ENCODE data around the gene HDAC7.

HDAC7 gene

DNA sequence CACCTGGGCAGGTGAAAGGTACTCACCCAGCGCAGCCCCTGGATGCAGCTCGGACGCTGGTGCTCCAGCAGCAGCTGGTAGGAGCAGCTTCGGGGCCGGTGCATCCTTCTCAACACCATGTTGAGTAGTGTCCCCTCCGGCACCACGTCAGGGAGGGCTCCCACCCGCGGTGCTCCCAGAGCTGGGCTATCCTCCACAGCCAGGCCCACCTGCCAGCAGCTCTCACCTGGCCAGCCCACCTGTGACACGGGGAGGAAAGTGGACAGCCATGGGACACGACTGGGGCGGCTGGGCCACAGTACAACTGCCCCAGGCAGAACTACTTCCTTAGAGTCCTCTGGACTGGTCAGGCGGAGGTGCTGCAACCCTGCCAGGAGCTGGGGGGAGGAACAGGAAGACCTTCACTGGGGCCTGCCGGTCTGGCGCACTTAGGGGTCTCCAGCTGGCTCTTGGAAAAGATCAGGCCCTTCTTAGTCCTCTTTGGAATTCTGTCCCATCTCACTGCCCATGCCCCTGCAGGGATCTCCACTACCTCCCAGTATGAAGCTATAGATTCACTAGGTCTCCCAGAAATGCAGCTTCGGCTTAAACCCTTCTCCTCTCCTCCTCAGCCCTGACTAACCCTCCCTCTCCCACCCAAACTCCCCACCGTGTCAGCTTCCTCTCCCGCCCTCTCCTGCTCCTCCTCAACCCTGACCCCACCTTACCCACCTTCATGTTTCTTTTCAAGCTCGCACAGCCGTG is 61.7 kb downstream of the HDAC7 start:
- DNase-seq: no peak

DNA sequence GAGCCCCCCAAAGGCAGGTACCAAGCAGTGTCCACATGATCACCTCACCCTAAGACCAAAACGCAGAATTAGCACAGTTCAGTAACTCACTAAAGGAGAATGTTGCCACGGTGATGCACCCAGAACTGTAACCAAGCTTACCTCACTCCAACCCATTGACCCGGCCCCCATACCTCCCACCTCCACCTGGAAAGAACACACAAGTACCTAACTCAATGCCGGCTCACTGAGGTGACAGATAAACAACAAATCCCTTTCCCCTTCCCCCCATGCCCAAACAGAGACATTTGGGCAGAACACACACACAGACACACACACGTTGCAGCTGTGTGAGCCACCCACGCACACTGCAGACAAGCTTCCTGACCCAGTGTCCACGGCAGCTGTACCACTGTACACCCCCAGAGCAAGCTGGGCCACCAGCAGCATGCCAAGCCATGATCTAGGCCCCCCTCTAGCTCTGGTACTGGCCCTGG is 62.3 kb downstream of the HDAC7 start:
- no peak for DNase-seq

DNA sequence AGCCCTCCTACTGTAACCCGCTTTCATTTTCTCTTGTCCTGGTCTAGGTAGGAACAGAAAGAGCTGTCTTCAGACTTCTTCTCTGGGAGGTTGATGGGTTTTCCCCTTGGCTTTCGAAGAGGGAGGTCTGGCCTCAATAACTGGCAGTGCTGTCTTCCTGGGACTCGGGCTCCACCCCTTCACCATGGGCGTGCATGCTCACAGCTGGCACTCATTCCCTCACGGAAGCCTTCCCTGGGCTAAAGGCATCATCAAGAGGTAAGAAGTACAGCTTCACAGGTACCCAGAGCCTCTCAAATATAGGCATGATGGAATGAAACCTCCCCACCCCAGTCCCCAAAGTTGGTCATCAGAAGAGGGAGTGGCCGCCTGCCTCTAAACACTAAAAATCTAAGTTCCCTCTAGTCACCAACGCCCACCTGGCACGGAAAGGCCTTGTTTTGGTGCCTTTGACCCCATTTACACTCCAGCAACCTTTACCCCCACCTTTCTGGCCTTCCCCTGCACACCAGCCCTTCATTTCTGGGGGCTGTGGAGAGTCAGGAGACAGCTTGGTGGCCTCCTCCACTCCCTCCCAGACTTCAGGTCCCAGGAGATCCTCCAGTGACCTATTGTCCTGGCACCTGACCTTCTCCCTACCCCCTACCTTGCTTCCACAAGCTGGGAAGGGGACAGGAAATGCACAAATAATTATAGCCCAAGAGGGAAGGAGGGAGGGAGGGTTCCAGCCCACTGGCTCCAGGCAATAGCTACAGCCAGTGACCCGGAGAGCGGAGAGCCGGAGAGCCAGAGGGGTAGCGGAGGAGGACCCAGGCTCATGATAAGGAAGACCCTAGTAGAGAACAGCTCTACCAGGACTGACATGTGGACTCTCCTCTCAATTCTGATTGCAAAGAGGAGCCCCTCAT is 63.8 kb downstream of the HDAC7 start:
- DNase-seq: peak; percentile 49

DNA sequence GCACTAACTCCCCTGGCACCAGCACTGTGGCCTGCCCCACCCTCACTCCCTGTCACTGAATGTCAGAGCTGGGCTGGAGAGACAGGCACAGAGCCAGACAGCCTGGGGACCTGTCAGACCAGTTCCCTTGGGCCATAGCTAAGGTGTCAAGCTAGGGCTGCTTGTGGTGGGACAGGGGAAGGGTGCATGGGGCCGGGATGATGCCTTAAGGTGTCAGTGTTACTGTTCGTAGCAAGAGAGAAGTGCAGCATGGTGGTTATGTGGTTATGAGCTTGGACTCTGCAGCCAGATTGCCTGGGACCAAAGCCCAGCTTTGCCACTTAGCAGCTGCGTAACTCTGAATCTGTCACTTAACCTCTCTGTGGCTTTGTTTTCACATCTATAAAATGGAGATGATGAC is 64.8 kb downstream of the HDAC7 start:
- no peak for DNase-seq

DNA sequence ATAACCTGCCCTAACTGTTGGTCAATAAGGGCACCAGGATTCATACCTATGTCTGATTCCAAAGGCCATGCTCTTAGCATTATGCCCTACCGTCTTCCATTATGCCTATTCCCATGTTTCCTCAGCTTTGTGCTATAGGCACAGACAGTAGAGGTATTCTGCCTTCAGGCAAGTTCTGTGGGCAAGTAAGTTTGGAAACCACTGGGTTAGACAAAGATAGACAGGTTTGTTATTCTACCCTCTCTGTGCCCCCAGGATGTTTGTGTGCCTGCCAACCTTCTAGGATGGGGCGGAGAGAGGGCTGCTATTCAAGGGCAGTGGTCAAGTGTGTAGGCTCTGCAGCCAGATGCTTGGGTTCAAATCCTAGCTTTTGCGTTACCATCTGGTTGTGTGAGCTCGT is 65.6 kb downstream of the HDAC7 start:
- DNase-seq: no peak

GRCh38 chr12:47753021-47754001 is 66.4 kb downstream of the HDAC7 start:
- DNase-seq: no peak

DNA sequence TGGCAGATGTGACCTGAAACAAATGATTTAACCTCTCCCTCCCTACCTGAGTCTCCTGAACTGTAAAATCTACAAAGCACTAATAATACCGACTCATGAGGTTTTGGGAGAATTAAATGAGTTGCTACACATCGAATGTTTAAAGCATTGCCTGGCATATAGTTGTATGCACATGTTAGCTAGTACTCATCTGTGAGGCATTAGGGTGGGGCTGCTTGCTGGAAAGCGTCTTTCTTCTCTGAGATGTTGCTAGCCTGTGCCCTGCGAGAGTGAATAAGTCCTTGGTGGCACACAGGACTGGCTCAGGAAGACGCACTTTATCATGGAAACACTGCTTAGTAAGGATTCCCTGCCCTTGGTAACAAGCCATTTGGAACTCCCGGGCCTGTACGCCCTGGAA is 67.2 kb downstream of the HDAC7 start:
- DNase-seq: no peak

- DNase-seq: no peak
These were observed 67.6 kb downstream of the HDAC7 start for GRCh38 chr12:47752121-47752520.

DNA sequence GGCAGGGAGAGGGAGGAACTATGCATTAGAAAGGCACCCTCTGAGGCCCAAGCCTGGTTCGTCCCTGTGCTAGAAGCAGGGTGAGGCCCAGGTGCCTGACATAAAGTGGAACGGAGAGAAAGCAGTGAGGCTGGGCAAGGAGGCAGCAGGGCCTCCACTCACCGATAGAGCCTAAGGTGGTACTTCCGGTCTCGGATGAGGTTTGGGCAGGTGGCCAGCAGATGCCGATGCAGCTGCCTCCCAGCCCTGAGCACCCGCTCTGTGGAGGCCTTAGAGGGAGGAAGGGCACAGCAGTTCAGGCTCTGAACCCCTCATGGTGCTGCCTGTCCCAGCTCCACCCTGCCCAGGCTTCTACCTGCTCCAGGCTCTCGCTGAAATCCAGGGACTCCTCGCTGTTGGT is 68.1 kb downstream of the HDAC7 start:
- DNase-seq: no peak

GRCh38 chr12:47750916-47751470 is 68.7 kb downstream of the HDAC7 start:
- no peak for DNase-seq

- no peak for DNase-seq
These were observed 69.4 kb downstream of the HDAC7 start for GRCh38 chr12:47750229-47750798.

DNA sequence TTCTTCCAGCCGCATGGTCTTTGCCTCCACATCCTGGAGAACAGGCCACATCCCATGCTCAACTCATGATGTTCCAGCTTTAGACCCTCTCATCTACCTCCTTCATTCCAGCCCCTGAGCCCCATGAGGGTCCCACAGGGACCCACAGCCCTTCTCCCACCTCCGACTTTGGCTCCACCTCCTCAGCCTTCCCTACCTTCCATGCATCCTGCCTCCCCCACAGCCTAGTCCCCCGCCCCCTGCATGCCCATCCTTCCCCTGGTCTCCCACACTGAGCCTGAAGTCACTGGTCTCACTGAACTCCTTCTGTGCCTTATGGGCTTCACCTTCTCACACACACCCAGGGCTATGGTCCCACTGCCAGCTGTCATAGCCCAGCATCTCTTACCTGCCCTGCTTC is 70.8 kb downstream of the HDAC7 start:
- no peak for DNase-seq

DNA sequence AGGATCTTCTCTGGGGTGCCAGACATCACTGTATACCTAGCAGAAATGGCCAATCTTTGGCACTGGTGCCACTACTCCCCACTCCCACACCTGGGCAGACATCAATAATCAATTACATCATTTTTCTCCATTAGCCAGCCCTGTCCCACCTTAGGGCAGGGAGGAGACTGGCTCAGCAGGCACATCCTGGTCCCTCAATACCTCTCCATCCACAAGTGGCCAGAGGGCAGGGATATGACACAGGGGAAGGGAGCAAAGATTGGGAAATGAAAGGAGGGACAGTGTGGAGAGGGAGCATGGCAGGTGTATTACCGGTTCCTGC is 71.2 kb downstream of the HDAC7 start:
- DNase-seq: no peak

DNA sequence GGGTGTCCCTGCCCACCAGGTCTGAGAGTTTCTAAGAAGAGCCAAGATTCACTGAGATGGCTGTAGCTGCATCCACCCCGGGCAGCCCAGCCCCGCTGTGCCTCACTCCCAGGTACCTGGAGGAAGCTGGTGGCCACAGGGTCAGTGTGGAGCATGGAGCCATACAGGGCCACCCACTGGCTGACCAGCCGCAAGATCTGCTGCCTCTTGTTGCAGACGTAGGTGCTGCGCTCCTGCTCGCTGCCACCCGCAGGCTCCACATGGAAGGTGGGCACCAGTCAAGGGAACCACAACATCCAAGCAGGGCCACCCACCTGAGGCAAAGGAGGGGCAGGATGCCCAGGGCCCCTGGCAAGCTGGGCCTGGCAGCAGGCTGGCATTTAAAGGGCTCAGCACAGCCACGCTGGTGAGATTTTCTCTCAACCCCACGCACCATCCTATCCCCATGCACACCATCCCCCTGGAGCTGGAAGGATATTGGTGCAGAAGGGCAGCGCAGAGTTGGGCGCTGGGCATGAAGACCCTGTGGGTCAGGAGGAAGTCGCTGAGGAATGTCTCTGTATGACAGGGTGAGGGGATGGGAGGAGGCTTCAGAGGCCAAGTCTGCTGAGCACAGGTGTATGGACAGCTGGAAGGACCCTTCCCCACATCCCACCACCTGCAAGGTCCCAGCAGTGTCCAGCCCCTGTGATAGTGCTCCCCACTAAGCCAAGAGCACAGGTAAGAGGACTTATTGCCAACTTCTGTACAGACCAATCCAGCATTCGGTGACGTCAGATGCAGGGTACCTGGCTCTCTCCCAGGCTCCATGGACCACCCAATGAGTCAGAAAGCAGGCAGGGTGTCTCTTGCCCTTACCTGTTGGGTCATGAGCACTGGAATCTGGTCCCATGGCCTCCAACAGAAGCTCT is 71.9 kb downstream of the HDAC7 start:
- no peak for DNase-seq

DNA sequence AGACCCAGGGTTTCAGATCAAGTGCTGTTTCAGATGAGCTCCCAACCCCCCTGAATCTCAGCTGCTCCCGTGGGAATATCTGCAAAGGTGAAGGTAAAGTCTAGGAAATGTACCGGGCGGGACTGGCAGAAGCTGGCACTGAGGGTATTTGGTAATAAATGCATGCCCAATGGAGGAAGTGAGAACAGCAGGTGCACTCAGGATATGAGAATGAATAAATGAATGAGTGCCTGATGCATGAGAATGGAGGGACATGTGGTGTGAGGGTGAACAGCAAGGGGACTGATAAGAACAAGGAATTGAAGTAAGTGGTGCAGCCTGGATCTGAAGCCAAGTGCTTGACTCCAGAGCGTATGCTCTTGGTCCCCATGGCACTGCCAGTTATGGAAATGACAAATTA is 72.6 kb downstream of the HDAC7 start:
- DNase-seq: no peak

DNA sequence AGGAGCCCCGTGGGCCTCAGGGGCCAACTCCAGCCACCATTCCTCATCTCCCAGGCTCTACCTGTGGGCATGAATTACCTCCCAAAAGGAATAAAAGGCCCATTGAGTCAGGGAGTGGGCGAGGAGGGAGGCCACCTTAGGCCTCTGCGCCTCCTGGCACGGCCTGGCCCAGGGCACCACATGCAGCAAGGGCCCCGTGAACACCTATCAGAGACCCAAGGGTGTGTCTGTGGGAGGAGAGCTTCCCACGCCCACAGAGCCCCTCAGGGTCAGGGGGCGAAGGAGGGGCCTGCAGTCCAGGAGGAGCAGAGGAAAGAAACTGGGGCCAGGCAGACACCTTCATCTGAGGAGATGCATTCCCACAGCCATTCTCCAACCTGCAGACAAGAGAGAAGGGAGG is 73.2 kb downstream of the HDAC7 start:
- DNase-seq: no peak

DNA sequence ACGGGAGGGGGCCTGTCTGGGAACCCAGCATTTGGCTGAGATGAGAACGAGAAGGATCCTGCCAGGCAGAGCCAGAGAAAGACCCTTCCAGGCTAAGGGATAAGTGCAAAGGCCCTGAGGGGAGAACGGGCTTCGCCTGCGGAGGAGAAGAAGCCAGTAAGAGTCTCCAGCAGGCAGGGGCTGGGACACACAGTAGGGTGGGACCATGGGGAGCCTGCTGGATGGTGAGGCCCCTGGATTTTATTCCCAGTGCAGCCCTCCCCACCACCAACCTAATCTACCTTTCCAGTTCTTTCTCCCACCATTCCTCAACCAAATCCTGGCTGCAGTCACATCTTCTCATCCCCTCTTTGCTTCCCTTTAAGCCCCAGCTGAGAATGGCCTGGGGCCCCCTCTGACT is 73.6 kb downstream of the HDAC7 start:
- no peak for DNase-seq

GRCh38 chr12:47745485-47746041 is 74.1 kb downstream of the HDAC7 start:
- DNase-seq: no peak

GRCh38 chr12:47744778-47745436 is 74.8 kb downstream of the HDAC7 start:
- DNase-seq: no peak

DNA sequence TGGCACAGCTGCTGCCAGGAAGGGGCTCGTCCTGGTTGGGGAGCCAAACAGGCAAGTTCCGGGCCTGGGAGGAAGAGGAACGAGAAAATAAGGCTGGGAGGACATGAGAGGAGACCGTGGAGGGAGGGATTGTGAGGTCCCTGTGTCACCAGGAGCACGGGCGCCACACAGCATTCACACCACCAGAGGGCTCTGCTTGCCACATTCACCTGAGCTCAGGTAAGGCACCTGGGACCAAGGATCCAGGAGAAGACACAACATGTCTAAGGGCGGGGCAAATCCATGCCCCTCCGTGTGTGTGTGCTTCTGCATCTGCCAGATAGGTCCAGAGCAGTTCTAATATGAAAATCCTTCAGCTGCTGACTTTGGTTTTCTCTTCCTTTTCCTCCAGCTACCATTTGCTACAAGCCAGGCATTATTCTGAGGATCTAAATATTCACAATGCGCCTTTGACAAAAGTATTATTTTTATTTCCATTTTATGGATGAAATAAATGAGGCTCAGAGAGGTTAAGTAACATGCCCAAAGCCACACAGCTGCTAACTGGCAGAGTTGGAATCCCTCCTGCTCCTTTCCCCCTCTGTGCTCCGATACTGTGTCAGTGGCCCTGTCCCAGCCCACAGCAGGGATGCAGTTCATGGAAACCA is 75.6 kb downstream of the HDAC7 start:
- DNase-seq: peak; percentile 59

Data from stimulated activated CD4-positive, alpha-beta T cell treated with anti-CD3 and anti-CD28 coated beads, Interleukin-4, amount 100 ng/mL, for 24 hours (primary cell).